ENCODE measurements around the gene HLF. TPM values are rescaled to one million over a fixed set of nuclear protein-coding genes. Genes with fewer than 3 reads are reported as not detected.

The HLF gene
- total RNA-seq, 2 donors from 2014 or later = 0.70 to 3.9 TPM

DNA sequence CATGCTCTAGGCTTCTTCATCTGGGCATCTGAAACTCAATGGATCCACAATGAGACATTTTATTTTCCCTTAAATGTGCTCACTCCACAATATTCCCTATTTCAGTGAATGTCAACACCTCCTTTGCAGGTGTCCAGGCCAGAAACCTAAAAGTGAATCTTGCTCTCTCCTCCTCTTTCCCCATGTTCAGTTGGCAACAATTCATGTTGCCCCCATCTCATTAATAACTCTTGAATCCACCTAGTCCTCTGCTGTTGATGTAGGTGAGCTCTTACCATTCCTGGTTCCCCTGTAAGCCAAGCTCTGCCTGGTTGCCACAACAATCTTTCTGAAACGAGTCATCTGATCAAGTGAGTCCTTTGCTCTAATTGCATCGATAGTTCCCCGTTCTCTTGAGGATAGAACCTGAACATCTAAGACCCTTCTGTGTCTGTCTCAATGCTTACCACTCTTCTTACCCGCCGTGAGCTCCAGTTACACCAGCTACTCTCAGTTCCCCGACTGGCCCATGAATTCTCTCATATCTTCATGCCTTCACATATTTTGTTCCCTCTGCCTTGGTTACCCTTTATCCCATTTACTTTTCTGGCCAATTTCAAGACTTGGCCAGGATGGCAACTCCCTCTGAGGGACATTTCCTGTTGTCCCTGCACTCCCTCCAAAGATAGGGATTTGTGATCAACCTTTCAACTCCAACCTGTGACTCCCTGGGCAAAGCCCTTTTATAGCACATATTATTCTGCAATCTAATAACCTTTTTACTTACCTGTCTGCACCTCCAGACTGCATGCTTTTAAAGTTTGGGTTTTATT, 35.9 kb downstream of the HLF start:
- intact Hi-C loops (cut with DNase I, micrococcal nuclease) = no loop called here
- DNase-seq (no peak), ATAC-seq (no peak)

GRCh38 chr17:55301521-55302406, 37.0 kb downstream of the HLF start:
- DNase-seq = no peak
- intact Hi-C loops (cut with DNase I, micrococcal nuclease) = no loop called here
- no peak for ATAC-seq

DNA sequence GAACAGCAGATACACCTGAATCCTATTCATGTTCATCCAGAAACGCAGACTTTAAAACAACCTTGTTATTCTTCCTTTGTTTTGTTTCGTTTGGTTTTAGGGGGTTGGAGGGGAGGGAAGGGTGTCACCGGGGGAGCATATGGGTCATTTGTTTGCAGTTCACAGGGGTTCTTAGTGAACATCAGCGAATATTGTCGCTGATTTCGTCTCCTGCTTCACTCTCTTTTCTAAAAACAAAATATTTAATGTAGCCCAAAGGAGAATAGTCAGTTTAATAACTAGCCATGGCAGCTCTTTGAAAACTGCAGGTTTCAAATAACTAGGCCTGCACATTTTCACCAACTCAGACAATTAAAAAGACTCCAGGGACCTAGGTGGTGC, 37.6 kb downstream of the HLF start:
- intact Hi-C loops (cut with DNase I, micrococcal nuclease) = no loop called here
- no peak for ATAC-seq
- no peak for DNase-seq

DNA sequence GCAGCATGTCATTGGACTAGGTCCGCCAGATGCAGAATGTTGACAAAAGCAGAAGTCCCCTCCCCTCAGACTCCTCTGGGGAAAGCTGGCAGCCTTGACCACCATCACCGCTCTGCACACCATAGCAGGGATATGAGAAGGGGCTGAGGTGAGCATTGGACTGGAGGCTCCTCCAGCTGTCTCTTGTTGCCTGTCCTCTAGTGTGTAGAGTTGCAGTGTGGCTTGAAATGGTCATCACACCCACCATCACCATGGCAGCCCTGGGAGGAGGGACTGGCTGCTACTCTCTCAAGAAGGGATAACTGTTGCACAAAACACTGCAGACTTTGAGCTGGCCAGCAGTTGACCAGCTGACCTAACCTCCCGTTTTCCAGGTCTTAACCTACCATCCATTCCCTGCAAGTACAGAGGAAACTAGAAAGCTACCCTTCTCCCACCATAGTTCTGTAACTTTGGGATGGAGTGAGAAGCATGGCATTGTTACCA, 38.3 kb downstream of the HLF start:
- DNase-seq (no peak), ATAC-seq (no peak)
- intact Hi-C loops (cut with DNase I, micrococcal nuclease) = no loop called here

GRCh38 chr17:55303701-55304145, 39.0 kb downstream of the HLF start:
- ATAC-seq (no peak), DNase-seq (no peak)
- intact Hi-C loops (cut with DNase I, micrococcal nuclease) = no loop called here

DNA sequence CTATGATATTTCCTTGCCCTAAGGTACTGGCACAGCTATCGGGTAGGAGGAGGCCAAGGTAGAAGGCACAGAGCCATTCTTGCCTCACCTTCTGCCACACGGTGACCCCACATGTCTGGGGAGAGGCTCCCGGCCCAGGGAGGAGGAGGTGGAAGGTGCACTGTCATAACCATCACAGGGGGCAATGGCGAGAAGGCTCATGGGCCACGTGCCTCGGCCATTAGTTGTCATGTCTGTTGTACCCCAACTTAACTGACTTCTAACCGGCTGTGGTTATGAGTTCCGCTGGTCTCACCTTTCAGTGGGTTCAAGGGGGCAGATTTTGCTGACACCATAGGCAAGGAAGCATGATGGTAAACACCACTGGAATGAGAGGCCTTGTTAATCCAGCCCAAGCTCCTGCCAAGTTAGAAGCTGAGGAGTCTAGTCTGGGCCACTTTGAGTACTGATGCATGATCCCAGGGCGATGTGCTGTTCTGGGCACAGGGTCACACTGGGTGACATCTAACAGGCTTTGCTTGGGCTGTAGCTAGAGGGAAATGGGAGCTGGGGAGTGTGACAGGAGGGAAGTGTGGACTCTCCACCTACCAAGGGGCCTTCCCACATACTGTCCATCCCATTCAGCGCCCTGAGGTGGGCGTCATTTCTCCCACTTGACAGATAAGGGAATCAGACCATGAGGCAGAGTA, 39.6 kb downstream of the HLF start:
- no peak for ATAC-seq
- DNase-seq = no peak
- intact Hi-C loops (cut with DNase I, micrococcal nuclease) = no loop called here

- DNase-seq = no peak
- no peak for ATAC-seq
- intact Hi-C loops (cut with DNase I, micrococcal nuclease) = no loop called here
Measured at GRCh38 chr17:55305321-55306087, 40.7 kb downstream of the HLF start.

- intact Hi-C loops (cut with DNase I, micrococcal nuclease) = no loop called here
- DNase-seq (no peak), ATAC-seq (no peak)
Measured at GRCh38 chr17:55307879-55308278, 43.1 kb downstream of the HLF start.

DNA sequence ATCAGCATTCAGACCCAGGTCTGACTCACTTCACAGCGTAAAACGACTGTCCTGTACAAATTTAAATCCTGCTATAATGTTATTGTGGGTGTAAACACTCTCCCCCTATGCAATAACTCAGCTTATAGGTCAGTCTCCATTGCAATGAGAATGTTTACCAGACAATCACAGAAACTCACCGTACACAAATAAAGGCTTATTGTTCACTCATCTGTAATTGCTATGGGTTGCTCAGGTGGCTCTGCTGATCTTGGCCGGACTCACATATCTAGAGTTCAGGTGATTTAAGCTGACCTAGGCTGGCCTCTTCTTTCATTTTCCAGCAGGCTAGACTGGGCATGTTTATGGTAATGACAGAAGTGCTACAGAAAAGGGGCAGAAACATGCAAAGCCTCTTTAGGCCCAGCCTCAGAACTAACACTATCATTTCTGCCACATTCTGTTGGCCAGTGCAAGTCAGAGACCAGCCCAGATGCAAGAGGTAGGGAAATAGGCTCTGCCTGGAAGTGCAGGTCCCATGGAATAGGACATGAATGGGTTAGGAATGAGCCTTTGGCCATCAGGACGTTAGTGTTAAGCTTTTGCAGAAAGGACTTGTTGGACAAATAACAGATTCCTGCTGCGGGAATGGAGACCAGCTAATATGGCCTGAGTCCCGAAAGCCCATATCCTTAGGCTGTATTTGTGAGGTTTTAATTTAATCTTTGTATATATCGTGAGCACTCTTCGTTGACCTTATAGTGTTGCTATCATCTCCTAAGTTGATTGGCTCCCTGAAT, 44.0 kb downstream of the HLF start:
- no peak for DNase-seq
- intact Hi-C loops (cut with DNase I, micrococcal nuclease) = no loop called here
- ATAC-seq = no peak

DNA sequence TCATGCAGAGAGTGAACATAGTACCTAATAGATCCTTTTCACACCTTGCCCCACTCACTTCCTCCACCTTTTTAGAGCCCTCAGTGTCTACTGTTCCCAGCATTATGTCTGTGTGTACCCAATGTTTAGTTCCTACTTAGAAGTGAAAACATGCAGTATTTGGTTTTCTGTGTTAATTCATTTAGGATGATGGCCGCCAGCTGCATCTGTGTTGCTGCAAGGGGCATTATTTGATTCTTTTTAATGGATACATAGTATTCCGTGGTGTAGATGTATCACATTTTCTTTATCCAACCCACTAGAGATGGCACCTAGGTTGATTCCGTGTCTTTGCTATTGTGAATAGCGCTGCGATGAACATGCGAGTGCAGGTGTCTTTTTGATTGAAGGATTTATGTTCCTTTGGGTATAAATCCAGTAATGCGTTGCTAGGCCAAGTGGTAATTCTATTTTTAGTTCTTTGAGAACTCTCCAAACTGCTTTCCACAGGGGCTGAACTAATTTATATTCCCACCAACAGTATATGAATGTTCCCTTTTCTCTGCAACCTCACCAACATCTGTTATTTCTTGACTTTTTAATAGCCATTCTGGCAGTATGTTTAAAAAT, 47.1 kb downstream of the HLF start:
- no peak for DNase-seq
- intact Hi-C loops (cut with DNase I, micrococcal nuclease) = no loop called here
- no peak for ATAC-seq

DNA sequence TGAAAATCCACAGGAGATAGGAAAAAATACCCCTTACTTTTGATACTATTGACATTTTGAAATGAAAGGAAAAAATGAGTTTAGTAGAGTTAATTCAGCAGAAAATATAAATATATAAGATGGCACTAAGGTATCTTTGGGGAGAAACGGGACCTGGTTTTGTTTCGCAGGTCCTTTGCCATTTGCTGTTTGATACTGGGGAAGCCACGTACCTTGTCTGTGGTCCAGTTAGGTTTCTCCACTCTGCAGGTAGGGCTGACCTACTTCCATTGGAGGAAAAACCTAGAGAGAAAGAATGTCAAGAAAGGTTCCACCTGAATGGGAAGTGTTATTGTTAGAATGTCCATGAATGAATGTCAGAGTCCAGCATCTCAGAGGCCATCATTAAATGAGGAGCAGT, 48.1 kb downstream of the HLF start:
- ATAC-seq (no peak), DNase-seq (no peak)
- intact Hi-C loops (cut with DNase I, micrococcal nuclease) = no loop called here

- intact Hi-C loops (cut with DNase I, micrococcal nuclease) = no loop called here
- DNase-seq (no peak), ATAC-seq (no peak)
Measured at GRCh38 chr17:55314061-55314783, 49.5 kb downstream of the HLF start.

DNA sequence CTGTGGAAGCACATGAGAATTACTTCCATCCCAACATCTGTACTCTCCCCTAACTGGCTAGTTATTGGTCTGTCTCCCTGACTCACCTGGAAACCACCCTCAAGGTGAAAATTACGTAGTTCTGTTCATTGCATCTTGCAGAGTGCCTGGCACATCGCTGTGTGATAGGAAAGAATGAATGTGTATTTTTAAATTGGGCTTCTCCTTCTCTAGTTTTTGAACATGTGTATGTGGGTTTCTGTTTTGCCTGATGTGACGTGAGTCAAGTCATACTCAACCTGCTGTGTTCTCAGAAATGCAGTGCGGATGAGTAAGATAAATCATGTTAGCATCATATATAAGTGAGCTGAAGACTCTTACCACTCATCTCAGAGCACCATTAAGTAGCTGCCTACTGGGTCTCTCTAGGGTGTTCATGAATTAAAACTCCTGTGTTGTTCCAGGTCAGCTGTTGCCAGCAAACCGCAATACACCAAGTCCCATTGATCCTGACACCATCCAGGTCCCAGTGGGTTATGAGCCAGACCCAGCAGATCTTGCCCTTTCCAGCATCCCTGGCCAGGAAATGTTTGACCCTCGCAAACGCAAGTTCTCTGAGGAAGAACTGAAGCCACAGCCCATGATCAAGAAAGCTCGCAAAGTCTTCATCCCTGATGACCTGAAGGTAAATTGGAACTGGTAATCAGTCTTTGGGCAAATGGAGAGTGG, 50.2 kb downstream of the HLF start:
- DNase-seq (no peak), ATAC-seq (no peak)
- intact Hi-C loops (cut with DNase I, micrococcal nuclease) = no loop called here

DNA sequence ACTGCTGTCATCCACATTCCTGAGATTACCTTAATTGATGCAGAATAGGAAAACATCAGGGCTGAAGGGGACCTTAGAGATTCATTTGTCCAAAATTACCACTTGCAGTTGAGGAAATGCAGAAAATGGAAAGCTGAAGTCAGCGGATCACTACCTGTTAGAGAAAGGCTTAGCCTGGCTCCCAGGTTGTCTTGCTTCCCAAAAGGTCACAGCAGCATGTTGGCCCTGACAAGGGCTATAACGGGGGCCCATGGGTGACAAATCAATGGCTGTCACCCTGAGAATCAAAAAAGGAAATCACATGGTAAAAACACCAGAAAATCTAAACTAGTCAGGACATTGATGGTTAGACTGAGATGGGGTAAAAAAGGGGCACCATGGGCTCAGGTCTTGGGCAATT, 51.7 kb downstream of the HLF start:
- DNase-seq (no peak), ATAC-seq (no peak)
- intact Hi-C loops (cut with DNase I, micrococcal nuclease) = no loop called here

GRCh38 chr17:55317284-55317683, 52.5 kb downstream of the HLF start:
- ATAC-seq (no peak), DNase-seq (no peak)
- intact Hi-C loops (cut with DNase I, micrococcal nuclease) = no loop called here

DNA sequence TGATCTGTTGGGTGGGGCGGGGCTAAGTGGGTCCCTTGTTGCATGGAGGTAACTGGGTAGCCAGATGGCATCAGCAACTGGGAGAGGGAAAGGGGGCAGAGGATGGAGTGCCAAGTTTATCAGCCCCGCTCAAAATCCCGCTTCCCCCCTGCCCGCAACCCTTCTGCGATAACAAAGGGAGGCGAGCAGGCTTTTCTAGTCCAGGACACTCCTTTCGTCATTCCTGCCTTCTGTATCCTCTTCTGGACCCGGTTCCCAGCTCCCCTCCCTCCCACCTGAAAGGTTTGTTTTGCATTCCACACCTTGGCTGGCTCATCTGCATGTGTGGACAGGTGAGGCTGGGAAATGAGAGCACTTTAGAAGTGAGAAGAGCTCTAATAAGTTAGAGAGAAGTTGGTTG, 53.3 kb downstream of the HLF start:
- no peak for ATAC-seq
- intact Hi-C loops (cut with DNase I, micrococcal nuclease) = no loop called here
- no peak for DNase-seq

Data from left colon (tissue), 2 donors.